ENCODE data around the gene PKN1. TPM values are rescaled to one million over a fixed set of nuclear protein-coding genes. Genes with fewer than 3 reads are reported as not detected.

PKN1 gene
- total and polyA plus RNA-seq, 4 donors: 13.7 to 41.6 (median 22.3) TPM

DNA sequence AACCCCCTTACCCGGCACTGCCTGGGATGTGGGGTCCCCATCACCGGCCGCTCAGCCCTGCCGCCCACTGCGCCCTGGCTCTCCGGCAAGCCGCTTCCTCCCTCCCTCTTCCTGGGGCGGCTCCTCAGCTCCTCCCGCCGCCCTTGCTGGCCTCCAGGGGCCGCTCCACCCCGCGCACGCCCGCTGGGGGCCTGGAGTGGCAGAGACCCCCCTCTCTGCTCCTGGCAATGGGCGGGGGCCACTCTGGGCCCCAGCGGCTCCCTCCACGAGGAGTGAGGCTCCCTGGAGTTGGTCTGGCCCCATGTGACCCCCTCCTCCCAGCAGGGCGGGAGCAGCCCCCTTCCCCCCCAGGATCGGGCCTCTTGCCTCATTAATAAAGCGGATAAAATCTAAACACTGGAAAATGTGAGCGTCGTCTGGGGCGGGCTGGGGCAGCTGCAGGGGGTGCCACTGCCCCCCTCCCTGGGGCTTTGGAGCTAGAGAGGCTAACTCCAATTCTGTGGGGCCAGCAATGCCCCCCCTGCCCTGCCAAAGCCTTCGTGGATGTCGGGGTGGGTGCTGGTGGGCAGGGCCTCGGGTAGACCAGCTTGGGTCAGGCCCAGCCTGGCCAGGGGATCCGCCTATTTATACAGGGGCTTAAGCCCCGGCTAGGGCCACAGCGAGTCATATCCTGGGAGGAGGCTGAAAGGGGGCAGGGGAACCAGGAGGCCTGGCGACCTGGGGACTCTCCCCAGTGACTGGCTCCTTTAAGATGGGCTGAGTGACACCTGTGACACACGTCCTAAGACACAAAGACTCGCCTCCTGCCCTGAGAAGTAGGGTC is 42.4 kb downstream of the PKN1 start, which contains the start of gene PTGER1:
PTGER1 (minus strand) TSS at position 104 of the 823 bp plus-strand sequence. CDS start 1,034 bp downstream, outside the sequence.
- peaks cover 2 to 11% (median 7%) of the 10 kb centered on the region in 4 donors for H3K36me3 ChIP-seq (ENCODE audit: control insufficient read depth in 4 of 4, insufficient read depth in 3 of 4, low read depth in 1 of 4, low read length in 3 of 4)
- H3K27ac ChIP-seq (ENCODE audit: low read depth in 1 of 2, low read length in 2 of 2): no peak within 1 kb of the TSS
- H3K9me3 ChIP-seq (ENCODE audit: control insufficient read depth in 4 of 4, low read length in 3 of 4): no peaks in the 10 kb centered on the region
- 17% methylated on average over 33 of the region's 33 CpGs for WGBS
- peaks cover 0 to 3% (median 0%) of the 10 kb centered on the region in 4 donors for H3K27me3 ChIP-seq (ENCODE audit: control insufficient read depth in 4 of 4, insufficient read depth in 4 of 4, low read length in 3 of 4)
- DNase-seq (ENCODE audit: low spot score): no peak
- peaks cover 5 to 27% (median 18%) of the 10 kb centered on the region in 4 donors for H3K4me1 ChIP-seq (ENCODE audit: control insufficient read depth in 4 of 4, insufficient read depth in 4 of 4, low read length in 3 of 4)
- no peak within 1 kb of the TSS for H3K9ac ChIP-seq (ENCODE audit: low read depth in 1 of 2, low read length in 2 of 2)
- TF ChIP-seq FOXA2 (IDR thresholded peaks at IDR 0.05) (no peak), TAF1 (conservative IDR thresholded peaks at IDR 0.05) (no peak), HNF4A (conservative IDR thresholded peaks at IDR 0.05) (no peak), YY1 (IDR thresholded peaks at IDR 0.05) (no peak), GABPA (IDR thresholded peaks at IDR 0.05 in 1 of 2, conservative IDR thresholded peaks at IDR 0.05 in 1 of 2) (no peak)
- TF ChIP-seq, protein P1, sequence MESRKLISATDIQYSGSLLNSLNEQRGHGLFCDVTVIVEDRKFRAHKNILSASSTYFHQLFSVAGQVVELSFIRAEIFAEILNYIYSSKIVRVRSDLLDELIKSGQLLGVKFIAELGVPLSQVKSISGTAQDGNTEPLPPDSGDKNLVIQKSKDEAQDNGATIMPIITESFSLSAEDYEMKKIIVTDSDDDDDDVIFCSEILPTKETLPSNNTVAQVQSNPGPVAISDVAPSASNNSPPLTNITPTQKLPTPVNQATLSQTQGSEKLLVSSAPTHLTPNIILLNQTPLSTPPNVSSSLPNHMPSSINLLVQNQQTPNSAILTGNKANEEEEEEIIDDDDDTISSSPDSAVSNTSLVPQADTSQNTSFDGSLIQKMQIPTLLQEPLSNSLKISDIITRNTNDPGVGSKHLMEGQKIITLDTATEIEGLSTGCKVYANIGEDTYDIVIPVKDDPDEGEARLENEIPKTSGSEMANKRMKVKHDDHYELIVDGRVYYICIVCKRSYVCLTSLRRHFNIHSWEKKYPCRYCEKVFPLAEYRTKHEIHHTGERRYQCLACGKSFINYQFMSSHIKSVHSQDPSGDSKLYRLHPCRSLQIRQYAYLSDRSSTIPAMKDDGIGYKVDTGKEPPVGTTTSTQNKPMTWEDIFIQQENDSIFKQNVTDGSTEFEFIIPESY (IDR thresholded peaks at IDR 0.05): no peak
- H3K4me3 ChIP-seq (ENCODE audit: low read depth in 1 of 3, low read length in 3 of 3): peak within 1 kb of the TSS in 1 of 3 donors; percentile 2

DNA sequence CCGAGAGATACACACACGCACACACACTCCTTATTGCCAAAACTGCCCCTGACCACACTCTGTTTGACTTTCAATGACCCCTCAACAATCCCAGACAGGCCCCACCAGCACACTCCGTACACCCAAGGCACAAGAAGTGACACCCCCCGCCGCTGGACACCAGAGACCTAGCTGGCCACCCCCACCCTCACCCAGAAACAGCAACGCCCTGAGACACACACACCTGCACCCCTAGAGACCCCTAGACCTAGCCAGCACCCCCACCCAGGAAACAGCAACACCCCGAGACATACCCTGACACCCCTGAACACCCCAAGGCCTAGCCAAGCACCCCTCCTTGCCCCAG is 43.2 kb downstream of the PKN1 start:
- TF ChIP-seq, protein P2, sequence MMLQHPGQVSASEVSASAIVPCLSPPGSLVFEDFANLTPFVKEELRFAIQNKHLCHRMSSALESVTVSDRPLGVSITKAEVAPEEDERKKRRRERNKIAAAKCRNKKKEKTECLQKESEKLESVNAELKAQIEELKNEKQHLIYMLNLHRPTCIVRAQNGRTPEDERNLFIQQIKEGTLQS (IDR thresholded peaks at IDR 0.05): no peak
- no peak for TF ChIP-seq FOXA2 (IDR thresholded peaks at IDR 0.05)
- TF ChIP-seq, protein P1 (IDR thresholded peaks at IDR 0.05): no peak
- no peak for TF ChIP-seq RAD21 (IDR thresholded peaks at IDR 0.05)
- no peak for TF ChIP-seq YY1 (IDR thresholded peaks at IDR 0.05)
- TF ChIP-seq, protein P3, sequence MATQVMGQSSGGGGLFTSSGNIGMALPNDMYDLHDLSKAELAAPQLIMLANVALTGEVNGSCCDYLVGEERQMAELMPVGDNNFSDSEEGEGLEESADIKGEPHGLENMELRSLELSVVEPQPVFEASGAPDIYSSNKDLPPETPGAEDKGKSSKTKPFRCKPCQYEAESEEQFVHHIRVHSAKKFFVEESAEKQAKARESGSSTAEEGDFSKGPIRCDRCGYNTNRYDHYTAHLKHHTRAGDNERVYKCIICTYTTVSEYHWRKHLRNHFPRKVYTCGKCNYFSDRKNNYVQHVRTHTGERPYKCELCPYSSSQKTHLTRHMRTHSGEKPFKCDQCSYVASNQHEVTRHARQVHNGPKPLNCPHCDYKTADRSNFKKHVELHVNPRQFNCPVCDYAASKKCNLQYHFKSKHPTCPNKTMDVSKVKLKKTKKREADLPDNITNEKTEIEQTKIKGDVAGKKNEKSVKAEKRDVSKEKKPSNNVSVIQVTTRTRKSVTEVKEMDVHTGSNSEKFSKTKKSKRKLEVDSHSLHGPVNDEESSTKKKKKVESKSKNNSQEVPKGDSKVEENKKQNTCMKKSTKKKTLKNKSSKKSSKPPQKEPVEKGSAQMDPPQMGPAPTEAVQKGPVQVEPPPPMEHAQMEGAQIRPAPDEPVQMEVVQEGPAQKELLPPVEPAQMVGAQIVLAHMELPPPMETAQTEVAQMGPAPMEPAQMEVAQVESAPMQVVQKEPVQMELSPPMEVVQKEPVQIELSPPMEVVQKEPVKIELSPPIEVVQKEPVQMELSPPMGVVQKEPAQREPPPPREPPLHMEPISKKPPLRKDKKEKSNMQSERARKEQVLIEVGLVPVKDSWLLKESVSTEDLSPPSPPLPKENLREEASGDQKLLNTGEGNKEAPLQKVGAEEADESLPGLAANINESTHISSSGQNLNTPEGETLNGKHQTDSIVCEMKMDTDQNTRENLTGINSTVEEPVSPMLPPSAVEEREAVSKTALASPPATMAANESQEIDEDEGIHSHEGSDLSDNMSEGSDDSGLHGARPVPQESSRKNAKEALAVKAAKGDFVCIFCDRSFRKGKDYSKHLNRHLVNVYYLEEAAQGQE (IDR thresholded peaks at IDR 0.05): no peak
- no peak for TF ChIP-seq FOXA1 (IDR thresholded peaks at IDR 0.05)
- TF ChIP-seq NR2F2 (IDR thresholded peaks at IDR 0.05): no peak
- no peak for TF ChIP-seq RXRA (IDR thresholded peaks at IDR 0.05)
- no peak for TF ChIP-seq HNF4A (conservative IDR thresholded peaks at IDR 0.05)
- no peak for TF ChIP-seq TAF1 (conservative IDR thresholded peaks at IDR 0.05)
- TF ChIP-seq HNF4G (IDR thresholded peaks at IDR 0.05): no peak
- TF ChIP-seq, protein P4, sequence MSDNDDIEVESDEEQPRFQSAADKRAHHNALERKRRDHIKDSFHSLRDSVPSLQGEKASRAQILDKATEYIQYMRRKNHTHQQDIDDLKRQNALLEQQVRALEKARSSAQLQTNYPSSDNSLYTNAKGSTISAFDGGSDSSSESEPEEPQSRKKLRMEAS (IDR thresholded peaks at IDR 0.05): no peak
- TF ChIP-seq SP1 (IDR thresholded peaks at IDR 0.05): no peak
- TF ChIP-seq GABPA (IDR thresholded peaks at IDR 0.05 in 1 of 2, conservative IDR thresholded peaks at IDR 0.05 in 1 of 2): no peak
- TF ChIP-seq, protein P5, sequence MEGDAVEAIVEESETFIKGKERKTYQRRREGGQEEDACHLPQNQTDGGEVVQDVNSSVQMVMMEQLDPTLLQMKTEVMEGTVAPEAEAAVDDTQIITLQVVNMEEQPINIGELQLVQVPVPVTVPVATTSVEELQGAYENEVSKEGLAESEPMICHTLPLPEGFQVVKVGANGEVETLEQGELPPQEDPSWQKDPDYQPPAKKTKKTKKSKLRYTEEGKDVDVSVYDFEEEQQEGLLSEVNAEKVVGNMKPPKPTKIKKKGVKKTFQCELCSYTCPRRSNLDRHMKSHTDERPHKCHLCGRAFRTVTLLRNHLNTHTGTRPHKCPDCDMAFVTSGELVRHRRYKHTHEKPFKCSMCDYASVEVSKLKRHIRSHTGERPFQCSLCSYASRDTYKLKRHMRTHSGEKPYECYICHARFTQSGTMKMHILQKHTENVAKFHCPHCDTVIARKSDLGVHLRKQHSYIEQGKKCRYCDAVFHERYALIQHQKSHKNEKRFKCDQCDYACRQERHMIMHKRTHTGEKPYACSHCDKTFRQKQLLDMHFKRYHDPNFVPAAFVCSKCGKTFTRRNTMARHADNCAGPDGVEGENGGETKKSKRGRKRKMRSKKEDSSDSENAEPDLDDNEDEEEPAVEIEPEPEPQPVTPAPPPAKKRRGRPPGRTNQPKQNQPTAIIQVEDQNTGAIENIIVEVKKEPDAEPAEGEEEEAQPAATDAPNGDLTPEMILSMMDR (IDR thresholded peaks at IDR 0.05; ENCODE audit: low read depth, low read length, missing input control): no peak
- no peak overlapping the region for H3K27ac ChIP-seq (ENCODE audit: low read depth in 1 of 2, low read length in 2 of 2)
- peaks cover 0 to 3% (median 0%) of the 10 kb centered on the region in 4 donors for H3K27me3 ChIP-seq (ENCODE audit: control insufficient read depth in 4 of 4, insufficient read depth in 4 of 4, low read length in 3 of 4)
- H3K36me3 ChIP-seq (ENCODE audit: control insufficient read depth in 4 of 4, insufficient read depth in 3 of 4, low read depth in 1 of 4, low read length in 3 of 4): peaks cover 2 to 9% (median 6%) of the 10 kb centered on the region in 4 donors
- WGBS: 83% methylated on average over 7 of the region's 7 CpGs
- DNase-seq (ENCODE audit: low spot score): no peak
- no peak overlapping the region for H3K9ac ChIP-seq (ENCODE audit: low read depth in 1 of 2, low read length in 2 of 2)
- H3K9me3 ChIP-seq (ENCODE audit: control insufficient read depth in 4 of 4, low read length in 3 of 4): no peaks in the 10 kb centered on the region
- H3K4me1 ChIP-seq (ENCODE audit: control insufficient read depth in 4 of 4, insufficient read depth in 4 of 4, low read length in 3 of 4): peaks cover 5 to 27% (median 18%) of the 10 kb centered on the region in 4 donors
- no peak overlapping the region for H3K4me3 ChIP-seq (ENCODE audit: low read depth in 1 of 3, low read length in 3 of 3)

Measured in liver (tissue), 9 donors.